ENCODE results near the gene CCNJ. TPM values are rescaled to one million over a fixed set of nuclear protein-coding genes. Genes with fewer than 3 reads are reported as not detected.
"Not testable (repeated sequence)": the region's sequence is repeated elsewhere in the genome, so short reads cannot be mapped to it uniquely, and the experiment has no call there.

The CCNJ gene
- total RNA-seq, 2 experiments from 2014 or later: 4.0 to 4.6 TPM

- no peak for TF ChIP-seq CTCF (IDR thresholded peaks at IDR 0.05)
- Mint-ChIP-seq H3K27ac (peak overlapping the region; percentile 85), H3K4me1 (ENCODE audit: low read depth) (peaks cover 42% of the 10 kb centered on the region), H3K9me3 (no peaks in the 10 kb centered on the region), H3K27me3 (no peaks in the 10 kb centered on the region), H3K36me3 (ENCODE audit: low read depth) (peaks cover 34% of the 10 kb centered on the region), H3K4me3 (peak overlapping the region; percentile 90)
- DNase-seq (peak; percentile 66), ATAC-seq (peak; percentile 58)
- ChIA-PET POLR2A (interaction anchor here (1.3 to 3.4 kb wide), 2 partner anchors 80 to 86 kb away, joined by 4 to 17 read pairs; partner anchors contain the start of gene ZNF518A), CTCF (interaction anchor here (1.4 kb wide), 1 partner anchor 27 kb away, joined by 3 read pairs; no protein-coding TSS in a partner anchor)
- intact Hi-C loops (cut with micrococcal nuclease): loop anchor here (10.0 kb wide), 1 partner anchor 91 kb away; the partner anchor contains the start of gene ZNF518A
Measured at GRCh38 chr10:96043893-96044715, 721 bp downstream of the CCNJ start.

GRCh38 chr10:96044736-96045135, 1.4 kb downstream of the CCNJ start:
- ChIA-PET POLR2A (interaction anchor here (1.3 to 3.4 kb wide), 2 partner anchors 79 to 85 kb away, joined by 4 to 17 read pairs; partner anchors contain the start of gene ZNF518A), CTCF (interaction anchor here (1.4 kb wide), 1 partner anchor 28 kb away, joined by 3 read pairs; no protein-coding TSS in a partner anchor)
- H3K36me3 Mint-ChIP-seq (ENCODE audit: low read depth): peaks cover 36% of the 10 kb centered on the region
- peaks cover 44% of the 10 kb centered on the region for H3K4me1 Mint-ChIP-seq (ENCODE audit: low read depth)
- no peak for ATAC-seq
- intact Hi-C loops (cut with micrococcal nuclease): loop anchor here (10.0 kb wide), 1 partner anchor 90 kb away; the partner anchor contains the start of gene ZNF518A
- DNase-seq: no peak
- no peak for TF ChIP-seq CTCF (IDR thresholded peaks at IDR 0.05)
- no peaks in the 10 kb centered on the region for H3K9me3 Mint-ChIP-seq
- H3K4me3 Mint-ChIP-seq: peak overlapping the region; percentile 90
- no peaks in the 10 kb centered on the region for H3K27me3 Mint-ChIP-seq
- H3K27ac Mint-ChIP-seq: peak overlapping the region; percentile 85

- ATAC-seq (no peak), DNase-seq (no peak)
- intact Hi-C loops (cut with micrococcal nuclease): loop anchor here (10.0 kb wide), 1 partner anchor 88 kb away; the partner anchor contains the start of gene ZNF518A
- TF ChIP-seq CTCF (IDR thresholded peaks at IDR 0.05): no peak
- ChIA-PET CTCF (interaction anchor here (0.8 to 1.6 kb wide), 3 partner anchors 9 to 30 kb away, joined by 3 to 4 read pairs (median 3); no protein-coding TSS in a partner anchor), POLR2A (interaction anchor here (1.8 kb wide), 1 partner anchor 84 kb away, joined by 5 read pairs; the partner anchor contains the start of gene ZNF518A)
- H3K27me3 Mint-ChIP-seq: no peaks in the 10 kb centered on the region
- peaks cover 46% of the 10 kb centered on the region for H3K4me1 Mint-ChIP-seq (ENCODE audit: low read depth)
- H3K36me3 Mint-ChIP-seq (ENCODE audit: low read depth): peaks cover 47% of the 10 kb centered on the region
- no peak overlapping the region for H3K27ac Mint-ChIP-seq
- H3K4me3 Mint-ChIP-seq: no peak overlapping the region
- no peaks in the 10 kb centered on the region for H3K9me3 Mint-ChIP-seq
Measured at GRCh38 chr10:96046546-96046945, 3.2 kb downstream of the CCNJ start.

- no peak overlapping the region for H3K4me3 Mint-ChIP-seq
- intact Hi-C loops (cut with micrococcal nuclease): loop anchor here (10.0 kb wide), 1 partner anchor 88 kb away; the partner anchor contains the start of gene ZNF518A
Measured at GRCh38 chr10:96047004-96047649, 3.7 kb downstream of the CCNJ start.

GRCh38 chr10:96047925-96048324, 4.5 kb downstream of the CCNJ start:
- H3K36me3 Mint-ChIP-seq (ENCODE audit: low read depth): peaks cover 57% of the 10 kb centered on the region

More at GRCh38 chr10:96047004-96047649, 3.7 kb downstream of the CCNJ start:
- ChIA-PET POLR2A (interaction anchor here (1.8 kb wide), 1 partner anchor 83 kb away, joined by 5 read pairs; the partner anchor contains the start of gene ZNF518A), CTCF (interaction anchor here (0.8 to 1.6 kb wide), 3 partner anchors 8 to 30 kb away, joined by 3 to 4 read pairs (median 3); no protein-coding TSS in a partner anchor)
- Mint-ChIP-seq H3K36me3 (ENCODE audit: low read depth) (peaks cover 52% of the 10 kb centered on the region), H3K9me3 (no peaks in the 10 kb centered on the region), H3K4me1 (ENCODE audit: low read depth) (peaks cover 52% of the 10 kb centered on the region), H3K27me3 (no peaks in the 10 kb centered on the region), H3K27ac (no peak overlapping the region)
- no peak for TF ChIP-seq CTCF (IDR thresholded peaks at IDR 0.05)
- ATAC-seq (no peak), DNase-seq (no peak)

More at GRCh38 chr10:96047925-96048324, 4.5 kb downstream of the CCNJ start:
- intact Hi-C loops (cut with micrococcal nuclease): loop anchor here (10.0 kb wide), 1 partner anchor 87 kb away; the partner anchor contains the start of gene ZNF518A
- H3K27ac Mint-ChIP-seq, H3K4me3 Mint-ChIP-seq, DNase-seq, ATAC-seq, H3K27me3 Mint-ChIP-seq, H3K9me3 Mint-ChIP-seq: not testable (repeated sequence)
- POLR2A ChIA-PET: interaction anchor here (1.8 kb wide), 1 partner anchor 82 kb away, joined by 5 read pairs; the partner anchor contains the start of gene ZNF518A
- H3K4me1 Mint-ChIP-seq (ENCODE audit: low read depth): peaks cover 50% of the 10 kb centered on the region
- CTCF ChIA-PET: interaction anchor here (1.6 kb wide), 1 partner anchor 31 kb away, joined by 4 read pairs; no protein-coding TSS in a partner anchor
